ENCODE data around the gene ILDR1.
A peak's percentile ranks its signal among the peaks of the same experiment; 100 is the strongest.

The ILDR1 gene

DNA sequence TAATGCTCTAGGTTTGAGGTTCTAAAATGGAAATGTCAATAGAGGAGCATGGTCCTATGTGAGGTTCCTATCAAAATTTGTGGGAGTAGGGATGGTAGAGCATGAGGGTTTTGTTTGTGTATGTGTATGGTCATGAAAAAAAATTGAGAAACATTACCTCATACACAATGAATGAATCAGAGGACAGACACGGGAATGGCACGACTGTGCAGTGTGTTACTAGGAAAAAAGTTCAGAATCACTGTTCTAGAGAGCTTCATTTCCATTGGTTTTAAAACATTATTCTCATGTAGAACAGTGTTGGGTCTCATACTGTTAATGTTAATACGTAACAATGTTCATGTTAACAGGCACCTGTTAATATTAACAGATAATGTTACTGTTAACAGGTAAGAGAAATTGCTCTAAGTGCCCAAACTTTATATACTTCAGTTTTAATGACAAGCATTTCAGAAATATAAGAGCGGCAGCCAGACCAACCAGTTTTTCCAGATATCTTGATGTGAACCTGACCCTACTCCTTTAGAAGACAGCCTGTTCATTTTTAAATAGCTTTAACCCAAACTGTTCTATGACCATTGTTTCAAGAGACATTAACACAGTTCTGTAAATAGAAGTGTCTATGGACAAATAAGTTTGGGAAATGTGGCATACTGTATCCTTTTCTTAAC is 79.8 kb downstream of the ILDR1 start:
- DNase-seq = no peak

DNA sequence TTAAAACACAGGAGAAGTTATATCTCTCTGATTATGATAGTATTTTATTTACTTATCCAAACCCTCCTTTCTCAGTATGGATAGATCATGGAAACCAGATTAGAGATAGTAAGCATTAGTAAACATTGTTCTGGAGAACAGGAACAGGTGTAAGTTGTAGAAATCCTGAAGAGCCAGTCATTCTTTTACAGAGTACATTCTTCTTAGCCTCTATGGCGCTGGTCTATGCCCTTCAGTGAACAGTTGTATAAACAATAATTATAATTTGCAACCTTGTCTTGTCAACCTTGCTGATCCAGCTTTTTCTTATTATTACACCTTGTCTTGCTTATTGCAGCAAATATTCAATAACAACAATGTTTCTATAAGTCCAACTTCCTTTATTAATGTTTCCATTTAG is 80.5 kb downstream of the ILDR1 start:
- DNase-seq = no peak

DNA sequence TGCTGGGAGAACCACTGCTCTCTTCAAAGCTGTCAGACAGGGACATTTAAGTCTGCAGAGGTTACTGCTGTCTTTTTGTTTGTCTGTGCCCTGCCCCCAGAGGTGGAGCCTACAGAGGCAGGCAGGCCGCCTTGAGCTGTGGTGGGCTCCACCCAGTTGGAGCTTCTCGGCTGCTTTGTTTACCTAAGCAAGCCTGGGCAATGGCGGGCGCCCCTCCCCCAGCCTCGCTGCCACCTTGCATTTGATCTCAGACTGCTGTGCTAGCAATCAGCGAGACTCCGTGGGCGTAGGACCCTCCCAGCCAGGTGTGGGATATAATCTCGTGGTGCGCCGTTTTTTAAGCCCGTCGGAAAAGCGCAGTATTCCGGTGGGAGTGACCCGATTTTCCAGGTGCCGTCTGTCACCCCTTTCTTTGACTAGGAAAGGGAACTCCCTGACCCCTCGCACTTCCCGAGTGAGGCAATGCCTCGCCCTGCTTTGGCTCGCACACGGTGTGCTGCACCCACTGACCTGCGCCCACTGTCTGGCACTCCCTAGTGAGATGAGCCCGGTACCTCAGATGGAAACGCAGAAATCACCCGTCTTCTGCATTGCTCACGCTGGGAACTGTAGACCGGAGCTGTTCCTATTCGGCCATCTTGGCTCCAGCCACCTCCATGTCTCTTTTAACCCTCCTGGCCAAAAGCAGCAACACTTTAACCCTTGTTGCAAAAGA is 83.7 kb downstream of the ILDR1 start:
- peak; percentile 4 for DNase-seq
